Right ventricle myocardium superior (tissue), 1 donor: ENCODE measurements around the gene CBY1. TPM values are rescaled to one million over a fixed set of nuclear protein-coding genes. Genes with fewer than 3 reads are reported as not detected.
"Not testable (repeated sequence)": the region's sequence is repeated elsewhere in the genome, so short reads cannot be mapped to it uniquely, and the experiment has no call there.

Experiments used
- ATAC-seq: fragments of 200-7000 bp; cut with Tn5 transposase; one replicate; pipeline ENCODE4 v1.9.1; 2020; ENCODE audit warnings: mild to moderate bottlenecking; ENCODE audit not compliant: poor library complexity
- DNase-seq: peaks from one replicate; pipeline ENCODE4 v3.0.0-alpha.2; 2020
- intact Hi-C: fragments of 100-400 bp; cut with DNase I; formaldehyde crosslinking; loops from one replicate; pipeline ENCODE4 v1.11.2; 2022
- long read RNA-seq: library from polyadenylated mRNA; unstranded; transcript quantifications from one replicate; pipeline ENCODE4 v2.0.0, GENCODE V29; 2021
- total RNA-seq: library from RNA; stranded (reverse); fragmentation: NEBNext Ultra II Directional; extraction: Animal tissue kit (Norgen Biotek cat#: 25700); gene quantifications from one replicate; pipeline ENCODE4 v1.2.1, GENCODE V29; 2021
- donor health status: DM: no; HTN: yes; CAD: no; lungs with severe emphysema.

CBY1 gene
- 38.3 TPM for total RNA-seq
- long read RNA-seq, transcript CBY1-202 (6 exons, 1,269 nt): minor isoform, 5 of 49 reads
- long read RNA-seq, transcript CBY1-201 (5 exons, 1,133 nt): major isoform, 37 of 49 reads
- long read RNA-seq, partial matches to known transcripts: 0 of 49 reads
- long read RNA-seq, other reads (novel, unspliced or antisense): 7 of 49 reads

- intact Hi-C loops: no loop called here
These were observed at the start of gene CBY1, which contains the start of gene FAM227A for GRCh38 chr22:38656256-38657044. CBY1 (plus strand) TSS chr22:38656638; CDS start chr22:38668055, 11,417 bp downstream. FAM227A (minus strand) TSS chr22:38656392; CDS start chr22:38650168, 6,224 bp downstream.

GRCh38 chr22:38607680-38608079 is 48.8 kb upstream of the CBY1 start:
- DNase-seq (no peak), ATAC-seq (no peak)
- intact Hi-C loops: no loop called here

More at GRCh38 chr22:38656256-38657044, at the start of gene CBY1, which contains the start of gene FAM227A:
- peak; percentile 98 for ATAC-seq
- peak; percentile 94 for DNase-seq

GRCh38 chr22:38608992-38609750 is 47.3 kb upstream of the CBY1 start:
- no peak for ATAC-seq
- intact Hi-C loops: no loop called here
- DNase-seq: no peak

- no peak for DNase-seq
- no peak for ATAC-seq
- intact Hi-C loops: no loop called here
These were observed 46.2 kb upstream of the CBY1 start for GRCh38 chr22:38610234-38610633.

DNA sequence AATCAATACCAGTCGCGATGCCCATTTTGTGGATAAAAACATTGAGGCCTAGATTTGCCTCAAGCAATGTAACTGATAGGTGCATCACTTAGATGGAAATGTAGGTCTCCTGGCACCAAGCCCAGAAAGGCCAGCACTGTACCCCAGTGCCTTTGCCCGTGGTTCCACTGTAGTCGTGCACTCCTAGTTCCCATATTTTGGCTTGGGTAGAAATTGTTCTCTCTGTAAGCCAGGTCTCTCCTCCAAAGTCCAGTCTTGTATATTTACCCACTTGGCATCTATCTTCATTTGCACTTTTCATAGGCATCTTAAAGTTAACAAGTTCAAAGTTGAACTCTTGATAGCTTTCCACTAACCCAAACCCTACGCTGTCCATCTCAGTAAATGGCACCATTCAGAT is 44.9 kb upstream of the CBY1 start:
- ATAC-seq (no peak), DNase-seq (no peak)
- intact Hi-C loops: no loop called here

DNA sequence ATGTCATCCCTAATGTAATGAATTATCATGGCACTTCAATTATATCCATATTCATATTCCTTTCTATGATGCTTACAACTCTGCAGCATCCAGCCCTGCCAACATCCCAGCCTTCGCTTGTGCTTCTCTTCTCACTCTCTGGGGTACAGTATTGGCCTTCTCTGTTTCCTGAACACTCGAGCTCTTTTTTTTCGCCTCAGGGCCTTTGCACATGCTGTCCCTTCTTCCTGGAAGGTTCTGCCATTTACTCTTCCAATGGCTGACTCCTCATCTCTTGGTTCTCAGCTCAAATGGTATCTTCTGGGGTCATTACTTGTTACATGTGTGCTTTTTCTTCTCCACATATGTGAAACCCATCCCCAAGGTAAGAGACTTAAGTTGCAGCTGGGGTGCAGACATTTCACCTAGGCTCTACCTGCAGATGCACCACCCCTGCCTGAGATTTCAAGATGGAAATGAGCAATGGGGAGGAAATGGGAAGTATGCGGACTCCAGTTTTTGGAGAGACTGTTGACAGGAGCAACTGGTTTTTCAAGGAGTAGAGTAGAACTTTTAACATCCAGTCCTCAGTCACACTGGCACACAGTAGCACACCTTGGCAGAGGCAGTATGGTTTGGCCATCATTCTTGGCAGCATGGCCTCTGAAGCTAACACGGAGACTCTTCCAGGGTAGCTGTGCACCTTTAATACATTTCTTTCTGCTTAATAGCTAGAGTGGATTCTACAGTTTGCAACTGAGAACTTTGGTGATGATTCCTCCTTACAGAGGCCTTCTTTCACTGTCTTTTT is 44.0 kb upstream of the CBY1 start:
- intact Hi-C loops: no loop called here
- DNase-seq (no peak), ATAC-seq (no peak)

DNA sequence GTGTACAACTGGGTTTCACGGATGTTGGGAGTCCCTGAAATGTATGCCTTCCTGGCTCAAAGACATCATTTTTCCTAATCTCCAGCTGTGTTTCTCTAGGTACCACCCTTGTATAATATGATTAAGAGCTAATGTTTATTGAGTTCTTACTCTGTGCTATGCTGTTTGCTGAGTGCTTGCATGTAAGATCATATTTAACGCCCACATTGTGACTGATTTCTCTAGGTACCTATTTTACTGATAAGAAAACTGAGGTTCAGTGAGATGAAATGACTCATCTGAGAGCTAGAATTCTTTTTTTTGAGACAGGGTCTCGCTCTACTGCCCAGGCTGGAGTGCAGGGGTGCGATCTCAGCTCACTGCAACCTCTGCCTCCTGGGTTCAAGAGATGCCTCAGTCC is 42.9 kb upstream of the CBY1 start:
- ATAC-seq (no peak), DNase-seq (no peak)
- intact Hi-C loops: no loop called here

DNA sequence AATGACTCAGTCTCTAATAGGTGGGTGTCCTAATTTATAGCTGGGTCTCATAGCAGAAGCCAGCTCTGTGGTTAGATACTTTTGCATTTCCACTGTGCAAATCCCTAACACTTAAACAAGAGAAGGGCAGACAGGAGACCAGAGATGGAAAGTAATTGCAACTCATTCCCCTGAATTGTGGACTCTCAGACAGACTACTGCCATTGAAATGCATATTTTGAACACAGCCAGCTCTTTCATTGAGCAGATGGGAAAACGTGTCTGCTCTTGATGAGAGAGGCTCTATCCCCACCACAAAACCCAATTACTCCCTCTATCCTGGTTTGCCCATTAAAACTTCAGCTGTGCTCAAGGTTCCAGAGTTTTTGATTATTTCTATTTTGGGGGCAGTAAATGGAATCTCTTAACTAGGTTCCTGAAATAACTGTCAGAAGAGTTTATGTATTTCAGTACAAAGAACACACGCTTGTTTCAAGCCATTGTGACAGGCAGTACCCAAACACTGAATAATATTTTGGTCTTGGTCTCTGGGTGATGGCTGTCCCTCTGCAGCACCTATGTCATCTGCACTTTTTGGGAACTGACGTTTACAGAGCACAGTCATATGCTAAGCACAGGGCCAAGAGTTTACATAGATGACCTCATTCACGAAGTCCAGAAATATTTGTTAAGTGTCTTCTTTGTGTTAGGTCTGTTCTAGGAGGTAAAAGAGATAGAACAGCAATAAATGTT is 41.9 kb upstream of the CBY1 start:
- intact Hi-C loops: no loop called here
- DNase-seq: no peak
- ATAC-seq: peak; percentile 87

DNA sequence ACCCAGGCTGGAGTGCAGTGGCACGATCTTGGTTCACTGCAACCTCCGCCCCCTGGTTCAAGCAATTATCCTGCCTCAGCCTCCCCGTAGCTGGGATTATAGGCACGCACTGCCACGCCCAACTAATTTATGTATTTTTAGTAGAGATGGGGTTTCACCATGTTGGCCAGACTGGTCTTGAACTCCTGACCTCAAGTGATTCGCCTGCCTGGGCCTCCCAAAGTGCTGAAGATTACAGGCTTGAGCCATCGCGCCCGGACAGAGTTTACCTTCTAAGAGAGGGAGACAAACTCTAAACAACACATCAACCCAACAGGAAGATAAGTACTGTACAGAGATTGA is 41.4 kb upstream of the CBY1 start:
- ATAC-seq, intact Hi-C loops, DNase-seq: not testable (repeated sequence)

DNA sequence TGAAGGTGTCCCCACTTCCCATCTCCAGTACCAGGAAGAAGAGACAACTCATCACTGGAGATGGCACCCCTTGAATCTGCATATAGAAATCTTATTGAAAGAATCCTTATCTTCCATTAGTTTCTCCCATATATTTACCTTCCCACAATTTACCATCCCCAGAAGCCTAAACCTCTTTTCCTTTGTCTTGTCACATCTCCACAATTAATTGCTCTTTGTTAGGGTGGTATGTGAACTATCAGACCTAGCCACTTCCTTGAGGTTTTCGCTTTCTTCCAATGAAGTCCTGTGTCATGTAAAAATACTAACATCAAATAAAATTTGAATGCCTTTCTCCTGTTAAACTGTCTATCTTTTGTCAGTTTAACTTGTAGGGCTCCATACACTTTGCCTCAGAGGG is 38.2 kb upstream of the CBY1 start:
- ATAC-seq: no peak
- intact Hi-C loops: no loop called here
- DNase-seq: no peak

DNA sequence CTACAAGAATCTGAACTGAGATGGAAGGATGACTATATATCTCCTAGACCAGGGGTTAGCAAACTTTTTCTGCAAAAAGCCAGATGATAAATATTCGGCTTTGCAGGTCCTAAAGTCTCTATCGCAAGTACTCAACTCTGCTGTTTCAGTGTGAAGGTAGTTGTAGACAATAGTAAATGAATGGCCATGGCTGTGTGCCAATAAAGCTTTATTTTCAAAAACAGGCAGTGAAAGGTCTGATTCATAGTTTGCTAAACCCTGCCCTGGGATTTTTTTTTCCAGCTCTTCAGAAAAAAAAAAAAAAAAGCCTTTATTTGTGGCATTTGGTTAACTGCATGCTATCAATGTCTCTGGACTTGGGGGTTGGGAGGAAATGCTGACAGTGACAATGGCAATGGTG is 37.8 kb upstream of the CBY1 start:
- no peak for ATAC-seq
- no peak for DNase-seq
- intact Hi-C loops: no loop called here

- no peak for DNase-seq
- ATAC-seq: no peak
- intact Hi-C loops: no loop called here
These were observed 33.1 kb upstream of the CBY1 start for GRCh38 chr22:38623351-38623750.

DNA sequence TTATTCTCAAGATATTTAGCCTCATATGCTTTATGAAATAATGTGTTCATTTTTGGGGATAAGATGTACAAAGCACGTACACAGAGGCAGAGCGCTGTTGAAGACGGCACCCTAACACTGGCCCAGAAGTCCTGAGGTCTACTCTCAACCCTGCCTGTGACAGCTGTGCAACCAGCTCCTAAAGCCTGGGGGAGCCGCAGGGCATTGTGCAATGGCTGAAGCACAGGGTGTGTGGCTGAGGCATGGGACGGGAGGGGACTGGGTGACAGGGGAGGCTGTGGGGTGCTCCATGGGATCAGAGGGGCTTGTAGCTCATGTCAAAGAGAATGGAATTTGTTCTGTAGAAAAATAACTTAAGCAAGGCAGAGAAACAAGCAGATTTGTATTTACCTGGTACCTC is 28.0 kb upstream of the CBY1 start:
- intact Hi-C loops: no loop called here
- no peak for DNase-seq

GRCh38 chr22:38629108-38629507 is 27.3 kb upstream of the CBY1 start:
- DNase-seq: no peak
- no peak for ATAC-seq
- intact Hi-C loops: no loop called here

More for the DNA sequence above, 28.0 kb upstream of the CBY1 start:
- no peak for ATAC-seq

GRCh38 chr22:38631724-38632123 is 24.7 kb upstream of the CBY1 start:
- no peak for DNase-seq
- intact Hi-C loops: no loop called here
- ATAC-seq: no peak

DNA sequence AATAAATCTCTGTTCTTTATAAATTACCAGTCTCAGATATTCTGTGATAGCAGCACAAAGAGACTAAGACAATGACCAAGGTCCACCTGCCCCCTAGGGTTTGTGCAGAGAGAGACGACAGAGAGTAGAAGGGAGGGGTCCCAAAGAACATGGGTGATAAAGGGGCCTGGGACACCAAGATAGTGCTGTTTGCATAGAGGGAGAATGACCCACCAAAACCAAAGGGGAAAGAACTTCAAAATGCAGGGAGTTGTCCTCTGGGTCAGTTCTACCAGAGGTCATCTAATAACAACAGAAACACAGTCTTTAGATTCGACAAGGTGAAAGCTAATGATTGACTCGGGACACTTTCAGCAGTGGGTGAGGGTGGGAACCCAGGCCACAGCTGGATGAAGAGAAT is 23.9 kb upstream of the CBY1 start:
- intact Hi-C loops: no loop called here
- DNase-seq: no peak
- ATAC-seq: no peak

GRCh38 chr22:38638216-38638615 is 18.2 kb upstream of the CBY1 start:
- ATAC-seq (no peak), DNase-seq (no peak)
- intact Hi-C loops: no loop called here

GRCh38 chr22:38638728-38639127 is 17.7 kb upstream of the CBY1 start:
- DNase-seq (no peak), ATAC-seq (no peak)
- intact Hi-C loops: no loop called here
